ENCODE measurements around the gene MIS18BP1.
"Not testable (repeated sequence)": the region's sequence is repeated elsewhere in the genome, so short reads cannot be mapped to it uniquely, and the experiment has no call there.

MIS18BP1 gene

GRCh38 chr14:45253070-45253753 lies at the start of gene MIS18BP1:
TSS of gene MIS18BP1 (minus strand) at chr14:45253202. CDS start at chr14:45247286, 5,916 bp downstream.
- DNase-seq (ENCODE audit: low read depth), result peak; percentile 82

- DNase-seq (ENCODE audit: low read depth), result no peak
These were observed 45.6 kb upstream of the MIS18BP1 start for GRCh38 chr14:45298423-45299117.

- DNase-seq (ENCODE audit: low read depth), result not testable (repeated sequence)
These were observed 41.8 kb upstream of the MIS18BP1 start for GRCh38 chr14:45294796-45295195.

GRCh38 chr14:45290547-45290946 lies 37.5 kb upstream of the MIS18BP1 start:
- no peak for DNase-seq (ENCODE audit: low read depth)

GRCh38 chr14:45287610-45288009 lies 34.6 kb upstream of the MIS18BP1 start:
- no peak for DNase-seq (ENCODE audit: low read depth)

GRCh38 chr14:45284802-45285201 lies 31.8 kb upstream of the MIS18BP1 start:
- DNase-seq (ENCODE audit: low read depth), result no peak

- DNase-seq (ENCODE audit: low read depth), result not testable (repeated sequence)
These were observed 28.9 kb upstream of the MIS18BP1 start for GRCh38 chr14:45281731-45282400.

- no peak for DNase-seq (ENCODE audit: low read depth)
These were observed 19.0 kb upstream of the MIS18BP1 start for GRCh38 chr14:45271858-45272537.

GRCh38 chr14:45270031-45270430 lies 17.0 kb upstream of the MIS18BP1 start:
- DNase-seq (ENCODE audit: low read depth), result no peak

GRCh38 chr14:45267071-45267470 lies 14.1 kb upstream of the MIS18BP1 start:
- no peak for DNase-seq (ENCODE audit: low read depth)

- no peak for DNase-seq (ENCODE audit: low read depth)
These were observed 9.6 kb upstream of the MIS18BP1 start for GRCh38 chr14:45262637-45263036.

GRCh38 chr14:45261209-45261608 lies 8.2 kb upstream of the MIS18BP1 start:
- no peak for DNase-seq (ENCODE audit: low read depth)

GRCh38 chr14:45258805-45259204 lies 5.8 kb upstream of the MIS18BP1 start:
- DNase-seq (ENCODE audit: low read depth), result no peak

GRCh38 chr14:45258073-45258472 lies 5.1 kb upstream of the MIS18BP1 start:
- no peak for DNase-seq (ENCODE audit: low read depth)

- DNase-seq (ENCODE audit: low read depth), result no peak
These were observed 1.8 kb upstream of the MIS18BP1 start for GRCh38 chr14:45254771-45255170.

GRCh38 chr14:45253754-45254310 lies 830 bp upstream of the MIS18BP1 start:
- DNase-seq (ENCODE audit: low read depth), result no peak

- no peak for DNase-seq (ENCODE audit: low read depth)
These were observed 484 bp downstream of the MIS18BP1 start for GRCh38 chr14:45252366-45253069.

GRCh38 chr14:45251912-45252311 lies 1.1 kb downstream of the MIS18BP1 start:
- no peak for DNase-seq (ENCODE audit: low read depth)

- no peak for DNase-seq (ENCODE audit: low read depth)
These were observed 3.0 kb downstream of the MIS18BP1 start for GRCh38 chr14:45249856-45250575.

GRCh38 chr14:45247427-45247826 lies 5.6 kb downstream of the MIS18BP1 start:
- no peak for DNase-seq (ENCODE audit: low read depth)

- no peak for DNase-seq (ENCODE audit: low read depth)
These were observed 6.3 kb downstream of the MIS18BP1 start for GRCh38 chr14:45246691-45247090.
